GM12801 (cell line): ENCODE data around the gene TMEM139.

ENCODE experiments used
- CTCF ChIP-seq: IDR thresholded peaks from one replicate; pipeline ENCODE4 v1.5.1; 2011; ENCODE audit warnings: control low read depth; ENCODE audit not compliant: insufficient read length; ENCODE audit errors: extremely low read depth

TMEM139 gene

GRCh38 chr7:143248761-143249354, 35.9 kb upstream of the TMEM139 start:
- no peak for TF ChIP-seq CTCF

DNA sequence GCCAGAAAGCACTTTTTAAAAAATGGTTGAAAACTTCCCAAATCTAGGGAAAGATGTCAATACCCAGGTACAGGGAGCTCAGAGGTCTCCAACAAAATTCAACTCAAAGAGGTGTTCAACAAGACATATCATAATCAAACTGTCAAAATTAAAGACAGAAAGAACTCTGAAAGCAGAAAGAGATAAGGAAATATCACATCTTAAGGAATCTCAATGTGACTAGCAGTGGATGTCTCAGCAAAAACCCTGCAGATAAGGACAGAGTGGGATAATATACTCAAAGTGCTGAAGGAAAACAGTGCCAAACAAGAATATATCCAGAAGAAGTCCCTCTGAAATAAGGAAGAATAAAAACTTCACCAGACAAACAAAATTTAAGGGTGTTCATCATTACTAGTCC, 34.6 kb upstream of the TMEM139 start:
- TF ChIP-seq CTCF: no peak

- TF ChIP-seq CTCF: no peak
Measured at GRCh38 chr7:143250822-143251221, 33.9 kb upstream of the TMEM139 start.

DNA sequence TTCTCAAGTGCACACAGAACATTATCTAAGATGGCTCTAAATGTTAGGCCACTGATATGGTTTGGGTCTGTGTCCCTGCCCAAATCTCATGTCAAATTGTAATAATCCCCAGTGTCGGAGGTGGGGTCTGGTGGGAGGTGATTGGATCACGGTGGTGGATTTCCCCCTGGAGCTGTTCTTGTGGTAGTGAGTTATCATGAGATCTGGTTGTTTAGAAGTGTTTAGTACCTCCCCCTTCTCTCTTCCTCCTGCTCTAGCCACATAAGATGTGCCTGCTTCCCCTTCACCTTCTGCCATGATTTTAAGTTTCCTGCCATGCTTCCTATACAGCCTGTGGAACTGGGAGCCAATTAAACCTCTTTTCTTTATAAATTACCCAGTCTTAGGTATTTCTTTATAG, 32.8 kb upstream of the TMEM139 start:
- no peak for TF ChIP-seq CTCF

DNA sequence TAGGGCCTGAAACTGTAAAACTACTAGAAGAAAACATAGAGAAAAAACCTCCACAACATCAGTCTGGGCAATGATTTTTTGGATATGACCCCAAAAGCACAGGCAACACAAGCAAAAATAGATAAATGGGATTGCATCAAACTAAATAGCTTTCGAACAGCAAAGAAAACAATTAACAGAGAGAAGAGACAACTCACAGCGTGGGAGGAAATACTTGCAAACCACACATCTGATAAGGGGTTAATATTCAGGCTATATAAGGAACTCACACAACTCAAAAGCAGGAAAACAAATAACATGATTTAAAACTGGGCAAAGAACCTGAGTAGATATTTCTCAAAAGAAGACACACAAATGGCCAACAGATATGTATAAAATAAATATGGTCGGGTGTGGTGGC, 29.2 kb upstream of the TMEM139 start:
- no peak for TF ChIP-seq CTCF

GRCh38 chr7:143256325-143256724, 28.4 kb upstream of the TMEM139 start:
- TF ChIP-seq CTCF: no peak

DNA sequence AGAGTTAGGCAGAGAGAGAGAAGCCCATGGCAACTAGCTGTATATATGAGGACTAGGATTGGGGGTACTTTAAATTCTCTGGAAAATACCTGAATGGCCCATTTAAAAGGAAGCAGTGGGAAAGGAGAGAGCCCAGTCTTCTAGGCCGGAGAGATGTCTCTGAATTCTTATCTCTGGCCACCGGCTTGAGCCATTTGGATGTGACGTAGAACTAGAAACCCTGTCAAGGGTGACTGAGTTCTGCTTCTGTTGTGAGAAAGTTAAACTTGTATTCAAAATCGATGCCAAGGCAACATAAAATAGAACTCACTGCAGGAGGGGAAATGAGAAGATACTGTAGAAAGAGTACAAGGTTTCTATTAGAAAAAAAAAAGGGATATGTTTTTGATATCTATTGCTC, 27.8 kb upstream of the TMEM139 start:
- no peak for TF ChIP-seq CTCF
